HEK293T (cell line): Measurements from ENCODE around the gene CRY2.

Experiments used
- BHLHE40 ChIP-seq: fragments of 450-650 bp; IDR thresholded peaks from 2 replicates; pipeline ENCODE4 v1.6.1; 2016; ENCODE audit warnings: mild to moderate bottlenecking, moderate library complexity, borderline replicate concordance
- TARDBP ChIP-seq: fragments of 450-650 bp; IDR thresholded peaks from 2 replicates; pipeline ENCODE4 v1.6.1; 2016

GRCh38 chr11:45852018-45852711 lies 4.9 kb downstream of the CRY2 start:
- TF ChIP-seq BHLHE40 (no peak), TARDBP (no peak)
